ENCODE results near the gene MRC1.

The MRC1 gene

DNA sequence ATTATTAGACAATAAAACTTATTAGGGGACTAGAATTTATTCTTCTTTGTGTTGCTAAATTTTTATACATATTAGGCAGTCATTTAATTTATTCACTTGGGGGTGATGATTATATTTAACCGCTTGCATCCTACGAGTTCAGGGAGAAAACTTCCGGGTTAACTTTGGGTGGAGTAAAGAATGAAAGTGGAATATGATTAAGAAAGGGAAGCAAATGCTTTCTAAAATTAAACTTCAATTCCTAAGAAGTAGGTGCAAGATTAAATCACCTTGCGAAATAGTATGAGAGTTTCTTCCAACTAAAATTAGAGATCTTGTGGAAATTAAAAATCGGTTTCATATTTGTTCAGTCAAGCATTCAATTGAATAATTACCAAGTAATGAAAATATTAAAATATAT is 33.5 kb downstream of the MRC1 start:
- H3K9me3 Mint-ChIP-seq = no peaks in the 10 kb centered on the region

DNA sequence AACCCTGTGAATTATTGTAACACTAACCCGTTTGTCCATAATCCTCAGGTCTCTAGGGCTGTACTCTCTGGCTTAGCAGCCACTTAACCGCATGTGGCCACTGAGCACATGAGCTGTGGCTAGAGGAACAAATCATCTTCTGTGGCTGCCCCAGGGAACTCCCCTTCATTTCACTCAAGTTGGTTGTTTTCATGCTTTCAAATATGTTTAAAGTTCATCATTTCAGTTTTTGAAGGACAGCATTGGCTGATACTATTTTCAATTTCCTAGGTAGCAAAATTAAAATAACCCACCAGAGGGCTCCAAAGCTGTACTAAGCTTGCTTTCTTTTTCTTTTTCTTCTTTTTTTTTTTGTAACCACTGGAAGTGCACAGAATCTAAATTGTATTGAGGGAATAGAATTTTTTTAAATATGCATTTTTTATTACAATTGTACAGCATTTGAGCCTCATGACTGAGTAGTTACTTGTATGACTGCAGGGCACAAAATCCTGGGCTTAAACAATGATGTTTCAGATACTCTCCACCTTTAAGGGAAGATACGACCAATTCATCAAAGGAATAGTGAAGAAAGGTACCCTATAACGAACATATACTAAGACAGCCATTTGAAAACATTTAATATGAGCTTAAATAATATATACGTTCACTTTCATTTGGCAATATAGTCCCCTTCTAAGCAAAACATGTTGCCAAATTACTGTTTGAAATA is 38.6 kb downstream of the MRC1 start:
- Mint-ChIP-seq H3K36me3 (no peaks in the 10 kb centered on the region), H3K4me3 (no peak overlapping the region), H3K9me3 (no peaks in the 10 kb centered on the region), H3K27me3 (no peaks in the 10 kb centered on the region), H3K27ac (no peak overlapping the region), H3K4me1 (no peaks in the 10 kb centered on the region)
- DNase-seq (ENCODE audit: low spot score in 2 of 2) (no peak), ATAC-seq (ENCODE audit: low read depth) (no peak)

More for the DNA sequence above, 33.5 kb downstream of the MRC1 start:
- H3K27me3 Mint-ChIP-seq = peaks cover 5% of the 10 kb centered on the region
- H3K4me3 Mint-ChIP-seq = no peak overlapping the region
- ATAC-seq (ENCODE audit: low read depth) (no peak), DNase-seq (ENCODE audit: low spot score in 2 of 2) (no peak)
- H3K27ac Mint-ChIP-seq = no peak overlapping the region
- peaks cover 6% of the 10 kb centered on the region for H3K4me1 Mint-ChIP-seq
- no peaks in the 10 kb centered on the region for H3K36me3 Mint-ChIP-seq

DNA sequence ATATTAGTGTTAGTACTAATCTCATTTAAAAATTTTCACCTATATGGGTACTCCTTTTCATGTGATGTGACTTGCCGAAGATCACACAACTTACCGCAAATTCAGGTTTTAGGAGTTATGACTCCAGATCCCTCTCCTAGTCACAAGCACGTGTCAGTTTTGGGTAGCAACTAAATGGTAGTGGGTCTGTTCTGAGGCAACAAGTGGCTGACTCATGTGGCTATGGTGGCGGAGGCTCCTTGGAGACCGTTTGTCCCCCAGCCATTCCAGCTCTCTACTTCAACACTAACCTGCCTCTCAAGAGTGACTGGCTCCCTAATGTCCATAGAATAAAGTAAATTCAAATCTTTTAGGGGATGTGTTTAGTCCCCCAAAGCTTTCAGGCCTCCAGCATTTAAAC is 39.5 kb downstream of the MRC1 start:
- ATAC-seq (ENCODE audit: low read depth) = no peak
- no peak for DNase-seq (ENCODE audit: low spot score in 2 of 2)
- no peaks in the 10 kb centered on the region for H3K36me3 Mint-ChIP-seq

DNA sequence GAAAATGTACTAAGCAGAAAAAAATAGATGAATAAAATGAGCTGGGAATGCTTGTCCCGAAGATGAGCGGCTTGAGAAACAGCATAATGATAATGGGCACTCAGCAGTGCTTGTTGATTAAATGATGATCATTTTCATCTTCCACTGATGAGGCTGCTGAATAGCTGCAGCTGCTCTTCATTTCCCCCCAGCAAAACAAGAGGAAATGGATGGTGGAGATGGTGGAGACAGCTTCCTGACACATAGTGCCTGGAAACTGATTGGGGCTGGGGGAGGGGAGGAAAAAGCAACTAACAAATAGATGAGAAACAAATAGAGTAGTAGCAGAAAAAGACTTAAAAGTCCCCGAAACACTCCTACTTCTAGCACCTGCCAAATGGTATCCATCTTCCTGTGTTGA is 41.4 kb downstream of the MRC1 start:
- no peaks in the 10 kb centered on the region for H3K4me1 Mint-ChIP-seq
- H3K4me3 Mint-ChIP-seq = no peak overlapping the region
- no peak for DNase-seq (ENCODE audit: low spot score in 2 of 2)
- no peaks in the 10 kb centered on the region for H3K36me3 Mint-ChIP-seq
- peaks cover 3% of the 10 kb centered on the region for H3K27me3 Mint-ChIP-seq
- no peak overlapping the region for H3K27ac Mint-ChIP-seq
- peaks cover 2% of the 10 kb centered on the region for H3K9me3 Mint-ChIP-seq
- ATAC-seq (ENCODE audit: low read depth) = no peak

More for the DNA sequence above, 39.5 kb downstream of the MRC1 start:
- Mint-ChIP-seq H3K9me3 (no peaks in the 10 kb centered on the region), H3K4me1 (no peaks in the 10 kb centered on the region), H3K27ac (no peak overlapping the region), H3K27me3 (no peaks in the 10 kb centered on the region), H3K4me3 (no peak overlapping the region)

DNA sequence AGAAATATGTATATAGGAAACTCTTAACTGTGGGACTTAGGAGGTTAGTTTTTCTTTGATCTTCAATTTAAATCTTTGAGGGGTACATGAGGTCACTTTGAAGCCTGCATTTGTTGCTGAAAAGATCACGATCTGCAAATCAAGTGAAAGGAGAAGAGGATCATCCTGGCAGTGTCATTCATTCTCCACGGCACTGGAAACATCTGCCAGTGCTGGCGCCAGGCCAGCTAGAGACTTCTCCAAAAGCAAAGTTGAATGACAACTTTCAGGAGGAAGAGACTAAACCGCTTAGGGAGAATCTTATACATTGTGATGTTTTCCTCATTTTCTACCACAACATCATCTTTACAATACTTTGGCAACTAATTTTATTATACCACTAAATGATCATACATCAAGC is 42.5 kb downstream of the MRC1 start:
- Mint-ChIP-seq H3K36me3 (no peaks in the 10 kb centered on the region), H3K4me1 (no peaks in the 10 kb centered on the region), H3K9me3 (peaks cover 2% of the 10 kb centered on the region), H3K27ac (no peak overlapping the region), H3K27me3 (peaks cover 3% of the 10 kb centered on the region), H3K4me3 (no peak overlapping the region)
- ATAC-seq (ENCODE audit: low read depth) (no peak), DNase-seq (ENCODE audit: low spot score in 2 of 2) (no peak)

DNA sequence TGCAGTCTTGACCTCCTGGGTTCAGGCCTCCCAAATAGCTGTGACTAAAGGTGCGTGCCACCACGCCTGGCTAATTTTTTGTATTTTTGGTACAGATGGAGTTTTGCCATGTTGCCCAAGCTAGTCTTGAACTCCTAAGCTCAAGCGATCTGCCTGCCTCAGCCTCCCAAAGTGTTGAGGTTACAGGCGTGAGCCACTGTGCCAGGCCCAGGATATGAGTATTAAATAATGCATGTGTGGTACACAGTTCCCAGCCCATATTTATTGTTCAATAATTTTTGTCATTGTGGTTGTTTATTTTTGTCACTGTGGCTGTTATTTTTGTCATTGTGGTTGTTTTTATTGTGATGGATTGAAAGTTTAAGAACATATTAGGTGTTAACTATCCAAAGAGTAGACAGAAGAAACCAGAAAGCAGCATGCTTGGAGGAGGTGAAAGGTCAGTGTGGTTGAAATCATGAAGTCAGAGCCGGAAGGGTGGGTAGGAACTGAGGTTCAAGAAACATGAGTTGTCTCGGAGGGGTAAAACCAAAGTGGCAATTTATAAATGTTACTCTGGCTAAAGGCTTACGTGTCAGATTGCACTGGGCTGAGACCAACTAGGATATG is 45.0 kb downstream of the MRC1 start:
- Mint-ChIP-seq H3K4me3 (no peak overlapping the region), H3K27me3 (peaks cover 3% of the 10 kb centered on the region), H3K4me1 (no peaks in the 10 kb centered on the region), H3K36me3 (no peaks in the 10 kb centered on the region), H3K9me3 (peaks cover 2% of the 10 kb centered on the region), H3K27ac (no peak overlapping the region)
- DNase-seq (ENCODE audit: low spot score in 2 of 2) = no peak
- no peak for ATAC-seq (ENCODE audit: low read depth)

DNA sequence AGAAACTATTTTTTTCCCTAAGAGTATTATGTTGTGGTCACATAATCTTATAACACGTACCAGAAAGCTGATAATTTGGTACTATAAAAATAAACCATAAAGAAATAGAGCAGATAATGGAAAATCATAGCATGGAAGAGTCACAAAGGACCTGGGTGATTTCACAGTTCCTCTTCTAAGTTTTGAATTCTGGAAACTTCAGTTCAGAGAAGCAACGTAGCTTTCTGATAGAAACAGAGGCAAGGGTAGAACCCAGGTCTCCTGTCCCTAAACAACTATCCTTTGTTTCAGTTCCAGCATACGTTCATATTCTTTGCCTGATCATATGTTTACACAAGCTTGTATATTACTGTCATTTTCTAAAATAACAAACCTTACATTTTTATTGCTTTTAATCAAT is 47.9 kb downstream of the MRC1 start:
- H3K4me1 Mint-ChIP-seq = no peaks in the 10 kb centered on the region
- no peak for ATAC-seq (ENCODE audit: low read depth)
- H3K36me3 Mint-ChIP-seq = no peaks in the 10 kb centered on the region
- H3K9me3 Mint-ChIP-seq = peaks cover 4% of the 10 kb centered on the region
- DNase-seq (ENCODE audit: low spot score in 2 of 2) = no peak
- peaks cover 3% of the 10 kb centered on the region for H3K27me3 Mint-ChIP-seq
- no peak overlapping the region for H3K4me3 Mint-ChIP-seq
- no peak overlapping the region for H3K27ac Mint-ChIP-seq

DNA sequence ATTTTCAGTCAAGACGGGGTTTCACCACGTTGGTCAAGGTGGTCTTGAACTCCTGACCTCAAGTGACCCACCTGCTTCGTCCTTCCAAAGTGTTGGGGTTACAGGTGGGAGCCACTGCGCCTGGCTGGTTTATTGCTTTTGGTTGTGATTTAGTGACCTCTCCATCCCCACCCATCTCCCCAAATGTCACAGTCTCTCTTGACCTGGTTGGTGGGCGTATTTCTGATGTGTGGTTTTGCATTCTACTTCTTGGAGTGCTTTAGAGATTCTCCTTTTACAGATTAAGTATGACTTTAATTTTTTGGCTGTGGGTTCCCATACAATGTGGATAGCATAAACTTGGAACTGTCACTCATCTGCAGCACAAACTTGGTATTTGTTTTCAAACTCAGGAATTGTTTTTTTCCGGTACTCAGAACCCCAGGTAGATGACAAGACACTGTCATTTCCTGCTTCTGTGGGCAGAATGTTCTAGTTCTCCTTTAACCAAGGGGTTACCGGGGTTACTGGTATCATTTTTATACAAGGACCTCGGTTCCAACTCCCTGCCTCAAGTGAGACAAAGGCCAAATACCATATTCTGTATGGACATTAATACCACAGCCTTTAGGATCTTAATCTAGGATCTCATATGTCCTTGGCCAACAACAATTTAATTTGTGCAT is 50.5 kb downstream of the MRC1 start:
- Mint-ChIP-seq H3K4me3 (no peak overlapping the region), H3K27ac (no peak overlapping the region), H3K9me3 (peaks cover 2% of the 10 kb centered on the region), H3K27me3 (no peaks in the 10 kb centered on the region), H3K36me3 (no peaks in the 10 kb centered on the region), H3K4me1 (no peaks in the 10 kb centered on the region)
- DNase-seq (ENCODE audit: low spot score in 2 of 2) = no peak
- no peak for ATAC-seq (ENCODE audit: low read depth)

DNA sequence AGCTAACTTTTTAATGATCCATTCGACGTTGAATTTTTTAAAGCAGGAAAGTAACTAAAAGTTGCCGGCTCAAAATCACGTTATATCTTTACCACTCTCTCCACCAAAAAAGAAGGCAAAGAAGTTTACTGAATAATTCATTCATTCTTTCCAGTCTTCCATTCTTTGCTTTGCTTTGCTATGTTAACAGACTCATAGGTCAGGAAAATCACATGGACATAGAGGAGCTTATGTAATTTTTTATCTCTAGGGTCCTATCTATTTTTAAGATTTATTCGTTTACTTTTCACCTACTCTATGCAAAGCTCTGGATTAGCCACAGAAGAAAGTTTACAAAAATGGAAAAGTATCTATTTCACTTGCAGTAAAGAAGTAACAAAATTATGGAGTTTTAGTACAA is 52.6 kb downstream of the MRC1 start:
- H3K27ac Mint-ChIP-seq = no peak overlapping the region
- no peaks in the 10 kb centered on the region for H3K27me3 Mint-ChIP-seq
- H3K4me1 Mint-ChIP-seq = no peaks in the 10 kb centered on the region
- H3K9me3 Mint-ChIP-seq = peaks cover 2% of the 10 kb centered on the region
- H3K36me3 Mint-ChIP-seq = no peaks in the 10 kb centered on the region
- no peak for DNase-seq (ENCODE audit: low spot score in 2 of 2)
- no peak for ATAC-seq (ENCODE audit: low read depth)
- H3K4me3 Mint-ChIP-seq = no peak overlapping the region

DNA sequence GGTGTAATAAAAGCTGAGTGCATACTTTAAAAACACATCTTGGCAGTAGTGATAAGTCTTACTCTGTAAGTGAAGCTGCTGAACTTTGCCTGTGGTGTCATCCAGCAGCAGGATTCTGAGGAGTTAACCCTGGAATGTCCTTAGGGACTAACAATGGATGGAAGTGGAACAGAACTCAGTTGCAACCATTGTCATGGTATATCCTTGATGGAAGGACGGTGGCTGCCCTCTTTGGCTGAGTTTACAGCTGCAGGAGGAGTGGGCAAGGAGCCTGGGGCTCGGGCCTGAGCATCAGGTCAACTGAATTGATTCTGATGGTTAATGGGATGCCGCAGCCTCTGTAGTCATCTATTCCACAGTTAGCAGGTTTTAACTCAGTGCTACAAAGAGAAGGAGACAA is 56.2 kb downstream of the MRC1 start:
- H3K9me3 Mint-ChIP-seq = peaks cover 5% of the 10 kb centered on the region
- no peaks in the 10 kb centered on the region for H3K36me3 Mint-ChIP-seq
- DNase-seq (ENCODE audit: low spot score in 2 of 2) = no peak
- no peak overlapping the region for H3K4me3 Mint-ChIP-seq
- ATAC-seq (ENCODE audit: low read depth) = no peak
- H3K4me1 Mint-ChIP-seq = no peaks in the 10 kb centered on the region
- H3K27me3 Mint-ChIP-seq = peaks cover 2% of the 10 kb centered on the region
- H3K27ac Mint-ChIP-seq = no peak overlapping the region

DNA sequence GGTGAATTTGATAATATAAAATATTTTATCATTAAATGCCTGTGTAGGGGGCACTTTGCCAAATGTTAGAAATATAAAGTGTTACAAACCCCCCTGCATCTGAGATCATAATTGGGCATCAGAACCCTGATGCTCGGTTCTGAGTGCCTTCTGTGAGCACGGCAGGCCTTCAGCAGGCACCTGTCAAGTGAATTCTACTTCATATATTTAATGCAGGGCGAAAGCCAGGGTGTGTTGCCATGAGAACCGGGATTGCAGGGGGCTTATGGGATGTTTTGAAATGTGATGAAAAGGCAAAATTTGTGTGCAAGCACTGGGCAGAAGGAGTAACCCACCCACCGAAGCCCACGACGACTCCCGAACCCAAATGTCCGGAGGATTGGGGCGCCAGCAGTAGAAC is 57.2 kb downstream of the MRC1 start:
- Mint-ChIP-seq H3K27ac (no peak overlapping the region), H3K4me3 (no peak overlapping the region), H3K27me3 (peaks cover 2% of the 10 kb centered on the region), H3K4me1 (no peaks in the 10 kb centered on the region), H3K9me3 (peaks cover 4% of the 10 kb centered on the region), H3K36me3 (no peaks in the 10 kb centered on the region)
- ATAC-seq (ENCODE audit: low read depth) (no peak), DNase-seq (ENCODE audit: low spot score in 2 of 2) (no peak)

DNA sequence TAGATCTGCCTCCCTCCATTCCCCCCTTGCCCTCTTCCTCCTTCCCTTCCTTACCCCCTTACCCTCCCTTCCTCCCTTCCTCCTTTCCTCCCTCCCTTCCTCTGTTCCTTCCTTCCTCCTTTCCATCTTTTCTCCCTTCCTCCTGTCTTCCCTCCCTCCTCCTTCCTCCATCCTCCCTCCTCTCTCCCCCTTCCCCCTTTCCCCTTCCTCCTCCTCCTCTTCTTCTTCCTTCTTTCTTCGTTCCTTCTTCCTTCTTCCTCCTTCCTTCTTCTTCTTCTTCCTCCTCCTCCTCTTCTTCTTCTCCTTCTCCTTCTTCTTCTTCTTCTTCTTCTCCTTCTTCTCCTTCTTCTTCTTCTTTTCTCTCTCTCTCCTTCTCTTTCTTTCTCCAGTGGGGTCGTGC is 57.9 kb downstream of the MRC1 start:
- ATAC-seq (ENCODE audit: low read depth) = no peak
- no peak for DNase-seq (ENCODE audit: low spot score in 2 of 2)
- H3K4me3 Mint-ChIP-seq = no peak overlapping the region
- H3K27me3 Mint-ChIP-seq = peaks cover 2% of the 10 kb centered on the region
- no peaks in the 10 kb centered on the region for H3K4me1 Mint-ChIP-seq
- H3K36me3 Mint-ChIP-seq = no peaks in the 10 kb centered on the region
- H3K27ac Mint-ChIP-seq = no peak overlapping the region
- peaks cover 4% of the 10 kb centered on the region for H3K9me3 Mint-ChIP-seq

DNA sequence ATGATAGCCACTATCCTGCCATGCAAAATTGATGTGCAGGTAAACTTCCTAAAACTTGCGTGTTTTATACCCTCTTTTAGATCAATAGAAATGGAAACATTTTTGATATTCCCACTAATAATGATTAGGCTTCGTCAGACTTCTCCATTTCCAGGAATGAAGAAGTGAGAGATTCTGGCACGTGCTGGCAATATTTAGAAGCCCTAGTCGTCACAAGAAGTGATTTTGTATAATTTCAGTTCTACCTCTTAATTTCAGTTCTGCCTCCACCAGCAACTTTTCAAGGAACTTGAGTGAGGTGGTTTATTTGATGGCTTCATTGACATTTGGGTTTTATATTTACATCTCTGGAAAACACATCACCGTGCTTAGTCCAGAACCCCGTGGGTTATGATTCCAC is 61.9 kb downstream of the MRC1 start:
- H3K9me3 Mint-ChIP-seq = peaks cover 4% of the 10 kb centered on the region
- DNase-seq (ENCODE audit: low spot score in 2 of 2) (no peak), ATAC-seq (ENCODE audit: low read depth) (no peak)
- no peaks in the 10 kb centered on the region for H3K36me3 Mint-ChIP-seq
- peaks cover 2% of the 10 kb centered on the region for H3K27me3 Mint-ChIP-seq
- no peak overlapping the region for H3K27ac Mint-ChIP-seq
- no peaks in the 10 kb centered on the region for H3K4me1 Mint-ChIP-seq
- no peak overlapping the region for H3K4me3 Mint-ChIP-seq

DNA sequence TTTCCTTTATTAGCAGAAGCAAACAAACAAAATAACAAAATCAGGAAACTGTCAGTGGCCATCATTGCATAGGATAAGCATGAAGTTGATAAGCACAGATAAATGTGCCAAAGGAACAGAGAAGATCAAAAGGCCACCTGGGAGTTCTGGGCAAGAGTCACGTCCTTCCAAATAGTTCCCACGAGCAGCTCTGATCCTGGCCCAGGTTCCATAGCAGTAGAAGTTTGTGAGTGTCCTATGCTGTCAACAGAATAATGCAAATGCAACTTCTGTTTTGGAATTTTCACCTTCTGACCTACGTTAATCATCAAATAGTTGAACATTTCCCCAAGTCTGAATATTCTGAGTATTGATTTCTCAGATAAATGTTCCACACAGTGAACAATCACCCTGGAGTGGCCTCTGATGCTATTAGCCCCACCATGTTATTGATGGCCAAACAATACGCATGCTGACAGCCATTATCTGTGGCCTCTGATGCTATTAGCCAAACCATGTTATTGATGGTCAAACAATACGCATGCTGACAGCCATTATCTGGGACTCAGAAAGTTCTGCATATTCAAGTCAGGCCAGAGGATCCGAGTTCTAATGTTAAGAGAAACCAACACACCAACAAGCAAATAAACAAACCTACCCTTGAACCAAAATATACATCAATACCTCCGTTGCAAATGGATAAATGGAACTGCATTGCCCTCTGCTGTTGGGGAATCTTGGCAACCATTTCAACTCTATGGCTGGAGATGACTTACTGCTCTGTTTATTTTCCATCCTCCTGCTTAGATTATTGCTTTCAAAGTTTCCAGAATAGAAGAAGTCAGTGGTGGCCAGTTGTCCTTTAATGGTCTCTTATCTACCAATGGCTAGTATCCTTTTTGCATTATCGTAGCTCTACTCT is 63.3 kb downstream of the MRC1 start:
- Mint-ChIP-seq H3K27me3 (no peaks in the 10 kb centered on the region), H3K9me3 (peaks cover 1% of the 10 kb centered on the region), H3K4me3 (no peak overlapping the region), H3K4me1 (no peaks in the 10 kb centered on the region), H3K36me3 (no peaks in the 10 kb centered on the region), H3K27ac (no peak overlapping the region)
- DNase-seq (ENCODE audit: low spot score in 2 of 2) (no peak), ATAC-seq (ENCODE audit: low read depth) (no peak)
